WERI-Rb-1 (cell line): ENCODE measurements around the gene MZB1.
"Not testable (repeated sequence)": the region's sequence is repeated elsewhere in the genome, so short reads cannot be mapped to it uniquely, and the experiment has no call there.

ENCODE experiments used
- DNase-seq: peaks from one replicate; pipeline ENCODE4 v3.0.0-alpha.2; 2020
- H3K27ac ChIP-seq: fragments of 250-450 bp; sonication (Bioruptor Pico); 2 replicates; pipeline ENCODE4 v1.5.1; 2020; ENCODE audit warnings: mild to moderate bottlenecking, moderate library complexity
- H3K27me3 ChIP-seq: fragments of 250-450 bp; sonication (Bioruptor Pico); 2 replicates; pipeline ENCODE4 v1.5.1; 2021; ENCODE audit warnings: mild to moderate bottlenecking, low read depth, moderate library complexity; ENCODE audit not compliant: insufficient read depth, severe bottlenecking
- H3K36me3 ChIP-seq: fragments of 250-450 bp; sonication (Bioruptor Pico); 2 replicates; pipeline ENCODE4 v1.5.1; 2020; ENCODE audit warnings: mild to moderate bottlenecking, moderate library complexity
- H3K4me3 ChIP-seq: 2 replicates; pipeline ENCODE4 v1.5.1; 2011; ENCODE audit warnings: low read depth, mild to moderate bottlenecking, control low read depth, low read length
- H3K9me3 ChIP-seq: fragments of 250-450 bp; sonication (Bioruptor Pico); 2 replicates; pipeline ENCODE4 v1.5.1; 2021; ENCODE audit warnings: mild to moderate bottlenecking, moderate library complexity; ENCODE audit not compliant: severe bottlenecking
- CTCF ChIP-seq: IDR thresholded peaks from 2 replicates; pipeline ENCODE4 v1.5.1; 2011; ENCODE audit warnings: low read depth, mild to moderate bottlenecking, control low read depth, inconsistent platforms, low read length

The MZB1 gene

GRCh38 chr5:139392324-139392677 is 2.6 kb upstream of the MZB1 start:
- Histone ChIP-seq H3K9me3 (peaks cover 5% of the 10 kb centered on the region), H3K27ac (no peak overlapping the region), H3K36me3 (no peaks in the 10 kb centered on the region), H3K27me3 (no peaks in the 10 kb centered on the region), H3K4me3 (no peak overlapping the region)
- no peak for DNase-seq
- TF ChIP-seq CTCF = no peak

- Histone ChIP-seq H3K36me3 (no peaks in the 10 kb centered on the region), H3K27me3 (no peaks in the 10 kb centered on the region), H3K9me3 (peaks cover 5% of the 10 kb centered on the region), H3K27ac (no peak overlapping the region), H3K4me3 (no peak overlapping the region)
- no peak for TF ChIP-seq CTCF
- DNase-seq = no peak
Observed at GRCh38 chr5:139391570-139392323, 2.0 kb upstream of the MZB1 start.

DNA sequence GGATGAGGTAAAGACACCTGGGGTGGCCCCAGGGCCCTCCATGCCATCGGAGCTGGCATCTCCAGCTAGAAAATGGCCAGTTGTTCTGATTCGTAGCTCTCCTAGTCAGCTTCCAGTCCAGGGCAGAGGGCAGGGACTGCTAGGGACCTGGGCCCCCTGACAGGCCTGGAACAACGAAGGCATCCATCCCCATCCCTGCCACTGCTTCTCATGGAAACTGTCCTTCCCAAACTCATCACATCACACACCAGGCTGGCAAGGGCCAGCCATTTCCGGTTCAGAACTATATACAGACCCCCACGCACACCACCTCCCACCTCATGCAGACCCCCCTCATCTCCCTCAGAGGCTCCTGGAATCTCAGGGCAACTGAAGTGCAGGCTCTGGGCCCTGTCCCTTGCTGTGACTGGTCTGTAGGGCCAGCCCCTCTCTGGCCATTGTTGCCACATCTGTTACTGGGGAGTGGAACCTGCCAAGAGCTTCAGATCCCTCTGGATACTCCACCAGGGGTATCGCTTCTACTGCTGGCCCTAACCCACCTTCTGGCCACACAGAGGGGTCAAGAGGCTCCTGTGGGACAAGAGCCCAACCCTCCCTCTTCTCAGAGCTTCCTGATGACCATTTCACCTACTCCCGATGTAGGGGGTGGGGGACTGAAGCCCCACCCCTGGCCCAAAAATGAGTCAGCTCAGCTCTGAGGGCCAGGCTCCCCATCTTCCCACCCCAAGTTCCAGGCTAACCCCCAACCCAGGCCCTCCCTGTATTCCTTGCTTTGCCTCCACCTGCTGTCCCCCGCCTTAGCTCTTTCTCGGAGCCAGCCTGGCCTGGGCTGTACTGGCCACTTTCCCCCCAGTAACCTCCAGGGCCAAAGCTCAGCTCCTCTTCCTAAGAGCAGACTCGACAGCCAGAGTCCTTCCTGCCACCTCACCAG is 1.2 kb upstream of the MZB1 start:
- Histone ChIP-seq H3K4me3 (no peak overlapping the region), H3K27ac (no peak overlapping the region), H3K27me3 (no peaks in the 10 kb centered on the region), H3K9me3 (peaks cover 5% of the 10 kb centered on the region), H3K36me3 (no peaks in the 10 kb centered on the region)
- TF ChIP-seq CTCF = no peak
- DNase-seq = no peak

GRCh38 chr5:139388198-139388821 is 1.4 kb downstream of the MZB1 start:
- TF ChIP-seq CTCF = no peak
- H3K9me3 ChIP-seq = peaks cover 5% of the 10 kb centered on the region
- H3K4me3 ChIP-seq = no peak overlapping the region
- no peaks in the 10 kb centered on the region for H3K27me3 ChIP-seq
- H3K27ac ChIP-seq = no peak overlapping the region
- DNase-seq = no peak
- no peaks in the 10 kb centered on the region for H3K36me3 ChIP-seq

GRCh38 chr5:139387611-139388197 is 2.0 kb downstream of the MZB1 start:
- TF ChIP-seq CTCF = no peak
- H3K9me3 ChIP-seq = peaks cover under 1% of the 10 kb centered on the region
- no peaks in the 10 kb centered on the region for H3K27me3 ChIP-seq
- no peak for DNase-seq
- no peaks in the 10 kb centered on the region for H3K36me3 ChIP-seq
- H3K27ac ChIP-seq = no peak overlapping the region
- H3K4me3 ChIP-seq = no peak overlapping the region

GRCh38 chr5:139386956-139387355 is 2.8 kb downstream of the MZB1 start:
- DNase-seq, H3K4me3 ChIP-seq, H3K27me3 ChIP-seq, H3K9me3 ChIP-seq, H3K36me3 ChIP-seq, H3K27ac ChIP-seq: not testable (repeated sequence)
